GM06990 (cell line): ENCODE measurements around the gene RNF6.

Source experiments
- DNase-seq: peaks from one replicate; pipeline ENCODE4 v3.0.0-alpha.2; 2011; ENCODE audit not compliant: insufficient read length; ENCODE audit errors: extremely low read depth
- H3K27me3 ChIP-seq: replicated peaks from 2 replicates; pipeline ENCODE4 v1.6.0; 2011; ENCODE audit warnings: low read length; ENCODE audit not compliant: control insufficient read depth, insufficient read depth
- H3K36me3 ChIP-seq: 2 replicates; pipeline ENCODE4 v1.5.1; 2011; ENCODE audit warnings: low read length; ENCODE audit not compliant: control insufficient read depth, insufficient read depth
- H3K4me3 ChIP-seq: replicated peaks from 2 replicates; pipeline ENCODE4 v1.5.1; 2011; ENCODE audit warnings: low read depth, mild to moderate bottlenecking, control low read depth, low read length
- CTCF ChIP-seq: IDR thresholded peaks from 2 replicates; pipeline ENCODE4 v1.5.1; 2011; ENCODE audit warnings: low read length, control low read depth, mild to moderate bottlenecking, inconsistent platforms; ENCODE audit not compliant: insufficient read depth, poor library complexity, severe bottlenecking

RNF6 gene

GRCh38 chr13:26198116-26198515, 24.0 kb downstream of the RNF6 start:
- DNase-seq: no peak

GRCh38 chr13:26197298-26197697, 24.8 kb downstream of the RNF6 start:
- Histone ChIP-seq H3K36me3 (no peaks in the 10 kb centered on the region), H3K4me3 (no peak overlapping the region), H3K27me3 (no peaks in the 10 kb centered on the region)
- TF ChIP-seq CTCF: no peak
- no peak for DNase-seq

More at GRCh38 chr13:26198116-26198515, 24.0 kb downstream of the RNF6 start:
- Histone ChIP-seq H3K4me3 (no peak overlapping the region), H3K36me3 (no peaks in the 10 kb centered on the region), H3K27me3 (no peaks in the 10 kb centered on the region)
- no peak for TF ChIP-seq CTCF

DNA sequence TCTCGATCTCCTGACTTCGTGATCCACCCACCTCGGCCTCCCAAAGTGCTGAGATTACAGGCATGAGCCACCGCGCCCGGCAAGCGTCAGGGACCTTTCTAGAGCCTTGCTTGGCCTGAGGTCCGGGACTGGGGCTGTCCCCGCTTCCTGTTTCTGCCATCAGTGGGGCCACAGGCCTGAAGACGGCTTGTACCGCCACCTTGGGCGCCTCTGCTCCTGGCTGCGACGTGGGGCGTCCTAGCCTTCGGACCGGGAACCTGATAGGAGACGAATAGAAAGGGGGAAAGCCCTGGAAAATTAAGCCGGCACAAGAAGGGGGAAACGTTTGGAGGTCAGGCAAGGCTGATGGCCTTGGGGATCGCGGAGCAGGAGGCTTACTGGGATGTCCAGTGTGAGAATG, 35.1 kb downstream of the RNF6 start:
- Histone ChIP-seq H3K27me3 (no peaks in the 10 kb centered on the region), H3K4me3 (peak overlapping the region; percentile 77), H3K36me3 (no peaks in the 10 kb centered on the region)
- no peak for TF ChIP-seq CTCF
- peak; percentile 29 for DNase-seq

GRCh38 chr13:26186118-26186870, 35.8 kb downstream of the RNF6 start:
- Histone ChIP-seq H3K4me3 (peak overlapping the region; percentile 77), H3K36me3 (no peaks in the 10 kb centered on the region), H3K27me3 (no peaks in the 10 kb centered on the region)
- TF ChIP-seq CTCF: peak; percentile 75
- peak; percentile 97 for DNase-seq

DNA sequence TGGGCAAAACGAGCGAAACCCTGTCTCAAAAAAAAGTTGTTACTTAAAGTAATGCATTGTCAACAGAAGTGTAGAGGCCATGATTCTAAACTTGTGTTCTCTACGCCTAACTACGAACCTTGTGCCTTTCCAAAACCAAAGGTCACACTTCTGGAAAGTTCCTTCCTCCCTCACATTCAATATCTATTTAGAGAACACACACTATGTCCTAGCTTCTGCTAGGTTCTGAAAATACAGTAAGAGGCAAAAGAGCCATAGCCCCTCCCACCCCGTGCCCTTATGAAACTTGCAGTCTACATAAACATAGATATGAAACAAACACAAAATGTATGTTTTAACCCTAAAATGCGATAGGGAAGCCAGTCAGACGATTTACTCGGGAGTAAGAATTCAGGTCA, 36.4 kb downstream of the RNF6 start:
- Histone ChIP-seq H3K4me3 (peak overlapping the region; percentile 77), H3K36me3 (no peaks in the 10 kb centered on the region), H3K27me3 (no peaks in the 10 kb centered on the region)
- no peak for TF ChIP-seq CTCF
- DNase-seq: no peak
